Kidney epithelial cell (primary cell): ENCODE data around the gene DBNDD1. TPM values are rescaled to one million over a fixed set of nuclear protein-coding genes. Genes with fewer than 3 reads are reported as not detected.

Source experiments
- DNase-seq: peaks from one replicate; pipeline ENCODE4 v3.0.0-alpha.2; 2010; ENCODE audit warnings: low read depth
- H3K27me3 ChIP-seq: 2 replicates; pipeline ENCODE4 v1.6.0; 2011; ENCODE audit warnings: low read length; ENCODE audit not compliant: control insufficient read depth, insufficient read depth
- H3K36me3 ChIP-seq: 2 replicates; pipeline ENCODE4 v1.5.1; 2011; ENCODE audit warnings: low read length; ENCODE audit not compliant: control insufficient read depth, insufficient read depth
- H3K4me3 ChIP-seq: 2 replicates; pipeline ENCODE4 v1.5.1; 2011; ENCODE audit warnings: low read depth, mild to moderate bottlenecking, control low read depth, low read length
- total RNA-seq: library from RNA; depleted of rRNA; stranded (reverse); fragments of >200 nt; gene quantifications from 2 replicates; pipeline ENCODE4 v1.2.3, GENCODE V29; 2015
- TF ChIP-seq, protein P1 (sequence below): IDR thresholded peaks from 2 replicates; pipeline ENCODE4 v1.5.1; 2011; ENCODE audit warnings: mild to moderate bottlenecking, moderate library complexity, low read length, control low read depth, inconsistent platforms; ENCODE audit not compliant: insufficient read depth, poor library complexity, severe bottlenecking

Gene DBNDD1
- total RNA-seq, 1 donor from 2014 or later = 27.2 TPM

DNA sequence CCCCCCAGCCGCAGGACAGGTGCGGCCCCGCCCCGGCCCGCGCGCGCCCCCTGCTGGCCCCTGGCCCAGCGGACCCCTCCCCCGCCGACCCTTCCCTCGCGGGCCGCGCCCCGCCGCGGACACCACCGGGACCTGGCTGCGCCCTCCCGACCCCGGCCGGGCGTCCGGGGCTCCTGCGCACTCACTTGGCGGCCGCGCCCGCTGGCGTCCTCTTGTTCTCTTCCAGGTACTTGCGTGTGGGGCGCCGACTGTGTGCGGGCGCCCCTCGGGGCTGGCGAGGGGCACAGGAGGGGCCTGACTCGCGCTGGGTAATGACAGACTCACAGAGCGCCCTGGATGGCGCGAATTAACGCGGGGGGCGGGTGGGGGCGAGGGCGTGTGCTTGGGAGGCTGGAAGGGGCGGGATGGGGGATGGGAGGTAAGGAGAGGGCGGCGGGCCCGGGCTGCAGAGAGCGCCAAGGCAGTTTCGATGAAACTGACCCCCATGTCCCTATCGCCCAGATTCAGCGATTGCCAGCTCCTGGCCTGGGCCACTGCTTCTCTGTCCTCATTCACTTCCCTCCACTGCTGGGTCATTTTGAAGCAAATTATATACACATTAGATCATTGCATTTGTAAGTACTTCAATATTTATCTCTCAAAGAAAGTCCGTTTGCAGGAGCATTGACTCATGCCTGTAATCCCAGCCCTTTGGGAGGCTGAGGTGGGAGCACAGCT lies 445 bp upstream of the DBNDD1 start:
- H3K27me3 ChIP-seq = no peaks in the 10 kb centered on the region

DNA sequence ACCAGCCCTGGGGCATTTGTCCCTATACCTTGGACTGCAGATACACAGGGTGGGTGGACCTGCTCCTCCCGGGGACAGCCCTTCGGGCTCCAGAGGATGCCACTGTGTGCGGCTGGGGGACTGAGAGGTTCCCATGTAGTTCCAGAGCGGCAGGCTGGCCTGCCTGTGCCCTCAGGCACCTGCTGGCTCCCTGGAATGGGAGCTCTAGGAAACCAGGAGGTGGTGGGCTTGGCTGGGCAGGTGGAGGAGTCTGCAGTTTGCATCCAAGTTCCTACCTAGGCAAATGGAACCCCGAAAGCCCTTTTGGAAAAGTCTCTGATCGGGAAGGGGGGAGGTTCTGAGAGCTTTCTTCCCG lies 982 bp downstream of the DBNDD1 start:
- TF ChIP-seq, protein P1, sequence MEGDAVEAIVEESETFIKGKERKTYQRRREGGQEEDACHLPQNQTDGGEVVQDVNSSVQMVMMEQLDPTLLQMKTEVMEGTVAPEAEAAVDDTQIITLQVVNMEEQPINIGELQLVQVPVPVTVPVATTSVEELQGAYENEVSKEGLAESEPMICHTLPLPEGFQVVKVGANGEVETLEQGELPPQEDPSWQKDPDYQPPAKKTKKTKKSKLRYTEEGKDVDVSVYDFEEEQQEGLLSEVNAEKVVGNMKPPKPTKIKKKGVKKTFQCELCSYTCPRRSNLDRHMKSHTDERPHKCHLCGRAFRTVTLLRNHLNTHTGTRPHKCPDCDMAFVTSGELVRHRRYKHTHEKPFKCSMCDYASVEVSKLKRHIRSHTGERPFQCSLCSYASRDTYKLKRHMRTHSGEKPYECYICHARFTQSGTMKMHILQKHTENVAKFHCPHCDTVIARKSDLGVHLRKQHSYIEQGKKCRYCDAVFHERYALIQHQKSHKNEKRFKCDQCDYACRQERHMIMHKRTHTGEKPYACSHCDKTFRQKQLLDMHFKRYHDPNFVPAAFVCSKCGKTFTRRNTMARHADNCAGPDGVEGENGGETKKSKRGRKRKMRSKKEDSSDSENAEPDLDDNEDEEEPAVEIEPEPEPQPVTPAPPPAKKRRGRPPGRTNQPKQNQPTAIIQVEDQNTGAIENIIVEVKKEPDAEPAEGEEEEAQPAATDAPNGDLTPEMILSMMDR = no peak
- Histone ChIP-seq H3K4me3 (peak overlapping the region; percentile 76), H3K27me3 (no peaks in the 10 kb centered on the region), H3K36me3 (no peaks in the 10 kb centered on the region)
- no peak for DNase-seq

More for the DNA sequence above, 445 bp upstream of the DBNDD1 start:
- H3K4me3 ChIP-seq = peak overlapping the region; percentile 64
- H3K36me3 ChIP-seq = no peaks in the 10 kb centered on the region
- no peak for DNase-seq
- TF ChIP-seq, protein P1 = no peak

DNA sequence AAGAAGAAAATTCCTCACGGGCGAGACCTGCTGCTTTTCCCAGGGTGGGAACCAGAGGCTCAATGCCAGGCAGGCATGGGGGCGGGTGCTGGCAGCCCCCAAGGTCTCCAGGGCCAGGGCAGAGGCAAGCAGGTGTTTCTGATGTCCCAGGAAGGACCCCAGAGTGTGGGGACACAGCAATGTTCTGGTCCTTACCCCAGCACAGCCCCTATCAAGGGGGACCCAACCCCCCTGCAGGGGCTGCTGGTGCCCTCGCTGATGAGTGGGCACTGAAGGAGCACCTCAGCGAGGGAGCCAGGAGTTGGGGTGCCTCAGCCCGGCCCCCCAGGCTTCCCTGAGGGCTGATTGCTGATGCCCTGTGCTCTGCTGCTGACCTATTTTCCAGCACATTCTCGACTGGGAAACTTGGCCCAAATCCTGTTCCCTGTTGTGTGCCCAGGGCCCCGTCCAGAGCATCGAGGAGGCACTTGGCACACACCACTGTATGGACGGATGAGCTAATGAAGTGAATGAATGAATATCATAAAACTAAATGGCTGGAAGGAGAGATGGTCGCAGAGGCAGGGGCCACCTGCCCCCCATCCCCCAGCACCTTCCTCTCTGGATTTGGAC lies 2.8 kb downstream of the DBNDD1 start:
- no peaks in the 10 kb centered on the region for H3K27me3 ChIP-seq
- TF ChIP-seq, protein P1 = no peak

DNA sequence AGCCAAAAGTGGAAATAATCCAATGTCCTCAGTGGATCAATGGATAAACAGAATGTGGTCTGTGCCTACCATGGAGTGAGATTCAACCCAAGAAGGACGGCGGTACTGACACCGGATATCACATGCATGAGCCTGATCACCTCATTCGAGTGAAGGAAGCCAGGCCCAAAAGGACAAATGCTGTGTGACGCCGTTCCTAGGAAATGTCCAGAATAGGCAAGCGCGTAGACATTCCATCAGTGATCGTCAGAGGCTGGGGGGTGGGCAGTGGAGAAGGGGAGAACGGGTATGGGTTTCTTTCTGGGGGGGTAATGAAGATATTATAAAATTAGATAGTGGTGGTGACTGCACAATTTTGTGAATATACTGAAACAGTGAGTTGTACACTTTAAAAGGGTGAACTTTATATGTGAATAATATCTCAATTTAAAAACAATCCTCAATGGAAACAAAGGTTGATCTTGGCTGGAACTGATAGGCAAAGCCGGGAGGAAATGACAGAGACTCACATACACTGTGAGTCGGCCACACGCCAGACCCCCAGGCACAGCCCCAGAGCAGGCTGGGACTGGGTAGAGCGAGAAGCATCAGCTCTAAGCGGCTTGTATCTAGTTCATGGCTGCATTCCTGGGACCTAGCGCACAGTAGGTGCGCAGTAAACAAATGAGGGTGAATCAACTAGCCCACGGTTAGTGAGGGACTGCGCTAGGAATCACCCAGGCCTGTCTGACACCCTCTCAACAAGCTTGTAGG lies 3.5 kb downstream of the DBNDD1 start:
- H3K27me3 ChIP-seq = no peaks in the 10 kb centered on the region
- no peak overlapping the region for H3K4me3 ChIP-seq
- no peak for DNase-seq
- no peaks in the 10 kb centered on the region for H3K36me3 ChIP-seq
- TF ChIP-seq, protein P1 = no peak

More for the DNA sequence above, 2.8 kb downstream of the DBNDD1 start:
- Histone ChIP-seq H3K4me3 (no peak overlapping the region), H3K36me3 (no peaks in the 10 kb centered on the region)
- no peak for DNase-seq

DNA sequence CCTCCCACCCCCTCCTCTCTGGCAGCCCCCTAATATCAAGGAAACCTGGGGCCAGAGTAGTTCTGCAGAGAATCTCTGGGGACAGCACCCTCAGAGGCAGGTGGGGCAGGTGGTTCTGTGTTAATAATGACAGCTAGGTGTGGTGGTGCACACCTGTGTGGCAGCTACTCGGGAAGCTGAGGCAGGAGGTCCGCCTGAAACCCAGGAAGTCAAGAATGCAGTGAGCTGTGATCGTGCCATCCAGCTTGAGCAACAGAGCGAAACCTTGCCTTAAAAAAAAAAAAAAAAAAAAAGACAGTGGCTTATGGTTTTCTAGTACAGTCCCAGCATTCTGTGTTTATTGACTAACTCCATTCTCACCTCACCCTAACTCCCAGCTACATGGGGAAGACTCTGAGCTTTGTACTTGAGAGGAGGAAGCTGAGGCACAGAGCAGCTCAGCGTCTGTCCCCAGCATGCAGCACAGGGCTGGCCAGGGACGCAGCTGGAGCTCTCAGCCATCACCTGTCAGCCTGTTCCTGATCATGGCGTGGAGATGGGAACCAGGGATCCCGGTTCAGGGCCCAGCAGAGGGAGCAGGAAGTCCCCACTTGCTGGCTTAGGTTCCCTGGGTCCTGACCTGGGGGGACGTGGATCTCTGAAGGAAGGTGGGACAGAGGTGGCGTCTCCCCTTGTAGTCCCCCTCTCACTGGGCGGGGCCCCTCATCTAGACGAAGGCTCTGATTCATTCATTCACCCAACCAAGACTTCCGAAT lies 6.1 kb downstream of the DBNDD1 start:
- TF ChIP-seq, protein P1 = no peak
- DNase-seq = no peak
- Histone ChIP-seq H3K36me3 (no peaks in the 10 kb centered on the region), H3K4me3 (no peak overlapping the region), H3K27me3 (no peaks in the 10 kb centered on the region)
